CD4-positive, alpha-beta T cell treated with Interleukin-1 beta for 1 hour (primary cell): ENCODE measurements around the gene FOXD4L6.
"Not testable (repeated sequence)": the region's sequence is repeated elsewhere in the genome, so short reads cannot be mapped to it uniquely, and the experiment has no call there.

Source experiments
- DNase-seq, 2 donors: peaks; one replicate each; pipeline ENCODE4 v3.0.0-alpha.2; 2020 to 2022

FOXD4L6 gene

GRCh38 chr9:41098759-41099158, 29.7 kb downstream of the FOXD4L6 start:
- not testable (repeated sequence) for DNase-seq

- not testable (repeated sequence) for DNase-seq
Measured at GRCh38 chr9:41095060-41095459, 33.4 kb downstream of the FOXD4L6 start.

- DNase-seq = not testable (repeated sequence)
Measured at GRCh38 chr9:41094010-41094773, 34.3 kb downstream of the FOXD4L6 start.

- not testable (repeated sequence) for DNase-seq
Measured at GRCh38 chr9:41090922-41091321, 37.6 kb downstream of the FOXD4L6 start.

GRCh38 chr9:41090386-41090785, 38.1 kb downstream of the FOXD4L6 start:
- DNase-seq = not testable (repeated sequence)

- DNase-seq = not testable (repeated sequence)
Measured at GRCh38 chr9:41088450-41089059, 39.9 kb downstream of the FOXD4L6 start.

- not testable (repeated sequence) for DNase-seq
Measured at GRCh38 chr9:41087929-41088328, 40.6 kb downstream of the FOXD4L6 start.

GRCh38 chr9:41087157-41087780, 41.2 kb downstream of the FOXD4L6 start:
- not testable (repeated sequence) for DNase-seq

GRCh38 chr9:41086685-41087084, 41.8 kb downstream of the FOXD4L6 start:
- DNase-seq = not testable (repeated sequence)

- DNase-seq = not testable (repeated sequence)
Measured at GRCh38 chr9:41086215-41086614, 42.3 kb downstream of the FOXD4L6 start.

GRCh38 chr9:41082358-41082757, 46.1 kb downstream of the FOXD4L6 start:
- not testable (repeated sequence) for DNase-seq

- DNase-seq = not testable (repeated sequence)
Measured at GRCh38 chr9:41079464-41079863, 49.0 kb downstream of the FOXD4L6 start.

- DNase-seq = not testable (repeated sequence)
Measured at GRCh38 chr9:41077586-41077985, 50.9 kb downstream of the FOXD4L6 start.
